Common myeloid progenitor, CD34-positive (primary cell): ENCODE data around the gene CYTH1.

ENCODE experiments used
- CTCF ChIA-PET: fragments of 350-600 bp; sonication (Branson Sonifier 250); formaldehyde crosslinking; loops from one replicate; lab custom pipeline; 2021; ENCODE audit warnings: antibody characterized with exemption; lab: Charles Lee
- POLR2A ChIA-PET: fragments of 350-600 bp; sonication (Branson Sonifier 250); formaldehyde crosslinking; loops from one replicate; lab custom pipeline; 2021; ENCODE audit warnings: antibody characterized with exemption; lab: Charles Lee
- DNase-seq, 3 donors: peaks; one replicate each; pipeline versions ENCODE4 v3.0.0 to v3.0.0-alpha.2; 2013
- H3K27ac ChIP-seq, 2 experiments: 1 replicate in 1 of 2; 2 replicates in 1 of 2; pipeline ENCODE4 v1.7.0; 2013; ENCODE audit warnings: inconsistent platforms in 2 of 2, low read length in 2 of 2, mild to moderate bottlenecking in 2 of 2, low read depth in 1 of 2, moderate library complexity in 1 of 2; ENCODE audit not compliant: severe bottlenecking in 2 of 2, insufficient read depth in 1 of 2, poor library complexity in 1 of 2
- H3K27me3 ChIP-seq, 5 experiments: replicated peaks in 2 of 5; 1 replicate in 3 of 5; 2 replicates in 2 of 5; pipeline versions ENCODE4 v1.6.1 to v1.7.0; 2013; ENCODE audit warnings: low read length in 4 of 5, mild to moderate bottlenecking in 2 of 5, moderate library complexity in 2 of 5, inconsistent platforms in 1 of 5; ENCODE audit not compliant: insufficient read depth in 5 of 5, control insufficient read depth in 4 of 5
- H3K36me3 ChIP-seq, 4 experiments: 1 replicate in 2 of 4; 2 replicates in 2 of 4; pipeline versions ENCODE4 v1.6.1 to v1.7.0; 2013; ENCODE audit warnings: low read length in 3 of 4, control low read depth in 1 of 4, mild to moderate bottlenecking in 1 of 4; ENCODE audit not compliant: control insufficient read depth in 4 of 4, insufficient read depth in 4 of 4
- H3K4me1 ChIP-seq, 4 experiments: 1 replicate in 3 of 4; 2 replicates in 1 of 4; pipeline versions ENCODE4 v1.6.1 to v1.7.1; 2013; ENCODE audit warnings: low read length in 3 of 4, mild to moderate bottlenecking in 3 of 4, control low read depth in 1 of 4, inconsistent platforms in 1 of 4, moderate library complexity in 1 of 4; ENCODE audit not compliant: control insufficient read depth in 4 of 4, insufficient read depth in 4 of 4; ENCODE audit errors: control extremely low read depth in 1 of 4
- H3K4me3 ChIP-seq, 7 experiments: 1 replicate in 4 of 7; 2 replicates in 3 of 7; pipeline versions ENCODE4 v1.5.1 to v1.7.0; 2013; ENCODE audit warnings: mild to moderate bottlenecking in 7 of 7, low read length in 6 of 7, moderate library complexity in 6 of 7, inconsistent platforms in 2 of 7, low read depth in 2 of 7, control low read depth in 1 of 7; ENCODE audit not compliant: insufficient read depth in 4 of 7, control insufficient read depth in 1 of 7; ENCODE audit errors: extremely low read depth in 1 of 7
- H3K9me3 ChIP-seq, 5 experiments: 1 replicate in 4 of 5; 2 replicates in 1 of 5; pipeline versions ENCODE4 v1.6.1 to v1.7.1; 2013; ENCODE audit warnings: low read length in 4 of 5, mild to moderate bottlenecking in 2 of 5, inconsistent platforms in 1 of 5, low read depth in 1 of 5, moderate library complexity in 1 of 5; ENCODE audit not compliant: control insufficient read depth in 4 of 5, insufficient read depth in 2 of 5; ENCODE audit errors: control extremely low read depth in 1 of 5
- WGBS: methylation state at CpG from one replicate; pipeline ENCODE4 v1.1.5; 2013; ENCODE audit not compliant: insufficient coverage; 5-methylcytosine and 5-hydroxymethylcytosine counted together

CYTH1 gene

GRCh38 chr17:78687125-78687524 lies 94.9 kb downstream of the CYTH1 start:
- no peak overlapping the region for H3K4me3 ChIP-seq
- CTCF ChIA-PET, result interaction anchor here (1.4 to 1.6 kb wide), 4 partner anchors 10 to 22 kb away, joined by 4 to 6 read pairs (median 4); no protein-coding TSS in a partner anchor
- H3K36me3 ChIP-seq, result peaks cover 38 to 63% (median 44%) of the 10 kb centered on the region in 4 experiments
- H3K27ac ChIP-seq, result no peak overlapping the region
- no peaks in the 10 kb centered on the region for H3K27me3 ChIP-seq
- H3K9me3 ChIP-seq, result no peaks in the 10 kb centered on the region
- no peak for DNase-seq
- 100% methylated on average over 3 of the region's 3 CpGs for WGBS
- H3K4me1 ChIP-seq, result peaks cover 0 to 2% (median 0%) of the 10 kb centered on the region in 4 experiments
- POLR2A ChIA-PET, result no interaction called here

GRCh38 chr17:78684026-78684425 lies 98.0 kb downstream of the CYTH1 start:
- DNase-seq, result no peak
- ChIA-PET CTCF (no interaction called here), POLR2A (no interaction called here)
- 91% methylated on average over 5 of the region's 6 CpGs for WGBS
- Histone ChIP-seq H3K36me3 (peaks cover 33 to 64% (median 50%) of the 10 kb centered on the region in 4 experiments), H3K4me1 (peaks cover 0 to 2% (median 0%) of the 10 kb centered on the region in 4 experiments), H3K27ac (no peak overlapping the region), H3K27me3 (no peaks in the 10 kb centered on the region), H3K4me3 (no peak overlapping the region), H3K9me3 (no peaks in the 10 kb centered on the region)

- Histone ChIP-seq H3K27ac (no peak overlapping the region), H3K36me3 (peaks cover 28 to 64% (median 50%) of the 10 kb centered on the region in 4 experiments), H3K27me3 (no peaks in the 10 kb centered on the region), H3K9me3 (no peaks in the 10 kb centered on the region), H3K4me3 (no peak overlapping the region), H3K4me1 (peaks cover 0 to 2% (median 0%) of the 10 kb centered on the region in 4 experiments)
- WGBS, result 97% methylated on average over 4 of the region's 5 CpGs
- POLR2A ChIA-PET, result no interaction called here
- CTCF ChIA-PET, result no interaction called here
- DNase-seq, result no peak
Observed at GRCh38 chr17:78683408-78683961, 98.6 kb downstream of the CYTH1 start.

- POLR2A ChIA-PET, result no interaction called here
- H3K27me3 ChIP-seq, result no peaks in the 10 kb centered on the region
- peaks cover 0 to 2% (median 0%) of the 10 kb centered on the region in 4 experiments for H3K4me1 ChIP-seq
- no peak overlapping the region for H3K27ac ChIP-seq
- H3K9me3 ChIP-seq, result no peaks in the 10 kb centered on the region
- CTCF ChIA-PET, result no interaction called here
- no peak for DNase-seq
- peaks cover 25 to 64% (median 50%) of the 10 kb centered on the region in 4 experiments for H3K36me3 ChIP-seq
- WGBS, result 100% methylated on average over 1 of the region's 2 CpGs
- no peak overlapping the region for H3K4me3 ChIP-seq
Observed at GRCh38 chr17:78682363-78682762, 99.7 kb downstream of the CYTH1 start.

- DNase-seq, result no peak
- no peak overlapping the region for H3K4me3 ChIP-seq
Observed at GRCh38 chr17:78680436-78680835, 101.6 kb downstream of the CYTH1 start.

GRCh38 chr17:78679495-78680395 lies 102.3 kb downstream of the CYTH1 start:
- Histone ChIP-seq H3K27me3 (no peaks in the 10 kb centered on the region), H3K4me3 (no peak overlapping the region), H3K27ac (no peak overlapping the region), H3K36me3 (peaks cover 34 to 74% (median 59%) of the 10 kb centered on the region in 4 experiments), H3K4me1 (no peaks in the 10 kb centered on the region), H3K9me3 (no peaks in the 10 kb centered on the region)
- DNase-seq, result no peak
- ChIA-PET POLR2A (no interaction called here), CTCF (interaction anchor here (1.1 to 1.4 kb wide), 2 partner anchors 13 to 14 kb away, joined by 3 to 4 read pairs; no protein-coding TSS in a partner anchor)
- 91% methylated on average over 16 of the region's 24 CpGs for WGBS

More at GRCh38 chr17:78680436-78680835, 101.6 kb downstream of the CYTH1 start:
- Histone ChIP-seq H3K4me1 (peaks cover 0 to 2% (median 0%) of the 10 kb centered on the region in 4 experiments), H3K27me3 (no peaks in the 10 kb centered on the region), H3K36me3 (peaks cover 34 to 67% (median 53%) of the 10 kb centered on the region in 4 experiments), H3K9me3 (no peaks in the 10 kb centered on the region), H3K27ac (no peak overlapping the region)
- CTCF ChIA-PET, result interaction anchor here (1.1 kb wide), 1 partner anchor 14 kb away, joined by 3 read pairs; no protein-coding TSS in a partner anchor
- over 99% methylated on average over 9 of the region's 12 CpGs for whole genome bisulfite sequencing
- POLR2A ChIA-PET, result no interaction called here
